ENCODE measurements around the gene ENOPH1. TPM values are rescaled to one million over a fixed set of nuclear protein-coding genes. Genes with fewer than 3 reads are reported as not detected.

Gene ENOPH1
- total RNA-seq, 1 experiment from 2014 or later, result 22.3 TPM

- no peak overlapping the region for H2AFZ ChIP-seq
- intact Hi-C loops (cut with micrococcal nuclease; ENCODE audit: unreplicated experiment), result no loop called here
- no peak for DNase-seq
- H3K4me2 ChIP-seq, result no peak overlapping the region
- TF ChIP-seq EZH2 (IDR thresholded peaks at IDR 0.05; ENCODE audit: low read depth) (no peak), CTCF (conservative IDR thresholded peaks at IDR 0.05) (no peak)
- H3K36me3 ChIP-seq (ENCODE audit: low read depth), result no peaks in the 10 kb centered on the region
- ChIA-PET POLR2A (ENCODE audit: unreplicated experiment) (no interaction called here), CTCF (no interaction called here)
- no TSS peak for BruUV-seq (replicated peaks)
- H3K27me3 ChIP-seq (ENCODE audit: insufficient read depth, low read depth), result no peaks in the 10 kb centered on the region
- no peaks in the 10 kb centered on the region for H3K9me2 ChIP-seq (ENCODE audit: insufficient read depth)
- peaks cover 3% of the 10 kb centered on the region for H4K20me1 ChIP-seq (ENCODE audit: insufficient read depth)
- 0 out of 2 replicates have a peak, but pooled peaks cover 6% of the 10 kb centered on the region for H3K4me1 ChIP-seq (replicated peaks; ENCODE audit: insufficient read depth)
- H3F3A ChIP-seq (ENCODE audit: insufficient read depth, low read depth), result no peaks in the 10 kb centered on the region
- H3K27ac ChIP-seq, result no peak overlapping the region
- peaks cover 92% of the 10 kb centered on the region for H3K79me2 ChIP-seq (ENCODE audit: low read depth)
- H3K4me3 ChIP-seq, result no peak overlapping the region
- H3K9me3 ChIP-seq (ENCODE audit: insufficient read depth, low read depth), result no peaks in the 10 kb centered on the region
These were observed 6.4 kb downstream of the ENOPH1 start for GRCh38 chr4:82436780-82437179.

GRCh38 chr4:82437285-82438005, 7.1 kb downstream of the ENOPH1 start:
- Histone ChIP-seq H3K36me3 (ENCODE audit: low read depth) (no peaks in the 10 kb centered on the region), H3K4me1 (replicated peaks; ENCODE audit: insufficient read depth) (no peaks in the 10 kb centered on the region), H3F3A (ENCODE audit: insufficient read depth, low read depth) (no peaks in the 10 kb centered on the region), H3K79me2 (ENCODE audit: low read depth) (peaks cover 91% of the 10 kb centered on the region), H3K9me2 (ENCODE audit: insufficient read depth) (no peaks in the 10 kb centered on the region), H3K9me3 (ENCODE audit: insufficient read depth, low read depth) (no peaks in the 10 kb centered on the region), H2AFZ (no peak overlapping the region), H3K4me3 (no peak overlapping the region), H4K20me1 (ENCODE audit: insufficient read depth) (no peaks in the 10 kb centered on the region; the same call in 1 of the 2 replicates), H3K27ac (no peak overlapping the region), H3K27me3 (ENCODE audit: insufficient read depth, low read depth) (no peaks in the 10 kb centered on the region), H3K4me2 (no peak overlapping the region)
- CTCF ChIA-PET, result interaction anchor here (0.7 kb wide), 1 partner anchor 492 kb away, joined by 3 read pairs; no protein-coding TSS in a partner anchor
- POLR2A ChIA-PET (ENCODE audit: unreplicated experiment), result no interaction called here
- no peak for DNase-seq
- TF ChIP-seq CTCF (conservative IDR thresholded peaks at IDR 0.05) (no peak), EZH2 (IDR thresholded peaks at IDR 0.05; ENCODE audit: low read depth) (no peak)
- intact Hi-C loops (cut with micrococcal nuclease; ENCODE audit: unreplicated experiment), result no loop called here
- BruUV-seq (replicated peaks), result no TSS peak

GRCh38 chr4:82439088-82439487, 8.7 kb downstream of the ENOPH1 start:
- Histone ChIP-seq H3K27ac (no peak overlapping the region), H3K4me3 (no peak overlapping the region), H3K36me3 (ENCODE audit: low read depth) (no peaks in the 10 kb centered on the region), H3K4me2 (no peak overlapping the region), H3K4me1 (replicated peaks; ENCODE audit: insufficient read depth) (no peaks in the 10 kb centered on the region), H3F3A (ENCODE audit: insufficient read depth, low read depth) (no peaks in the 10 kb centered on the region), H3K27me3 (ENCODE audit: insufficient read depth, low read depth) (no peaks in the 10 kb centered on the region), H3K79me2 (ENCODE audit: low read depth) (peaks cover 85% of the 10 kb centered on the region), H2AFZ (no peak overlapping the region), H3K9me3 (ENCODE audit: insufficient read depth, low read depth) (no peaks in the 10 kb centered on the region), H3K9me2 (ENCODE audit: insufficient read depth) (no peaks in the 10 kb centered on the region), H4K20me1 (ENCODE audit: insufficient read depth) (no peaks in the 10 kb centered on the region; the same call in 1 of the 2 replicates)
- no TSS peak for BruUV-seq (replicated peaks)
- ChIA-PET POLR2A (ENCODE audit: unreplicated experiment) (no interaction called here), CTCF (no interaction called here)
- intact Hi-C loops (cut with micrococcal nuclease; ENCODE audit: unreplicated experiment), result no loop called here
- DNase-seq, result no peak
- TF ChIP-seq EZH2 (IDR thresholded peaks at IDR 0.05; ENCODE audit: low read depth) (no peak), CTCF (conservative IDR thresholded peaks at IDR 0.05) (no peak)
